OCI-LY7 (cell line): ENCODE results near the gene EIF4E1B. TPM values are rescaled to one million over a fixed set of nuclear protein-coding genes. Genes with fewer than 3 reads are reported as not detected.

ENCODE experiments used
- BruUV-seq: library from RNA; stranded (reverse); fragments of 400-500 nt; replicated peaks from 2 replicates; lab custom pipeline; 2021; lab: Mats Ljungman, UMichigan
- CTCF ChIA-PET: fragments of 300-600 bp; sonication (Branson Sonifier 250); formaldehyde crosslinking; loops from one replicate; lab custom pipeline; 2022; ENCODE audit warnings: antibody characterized with exemption; ENCODE audit not compliant: unreplicated experiment; lab: Charles Lee
- POLR2A ChIA-PET: fragments of 300-600 bp; sonication (Branson Sonifier 250); formaldehyde crosslinking; loops from one replicate; lab custom pipeline; 2022; ENCODE audit warnings: antibody characterized with exemption; lab: Charles Lee
- DNase-seq: peaks from one replicate; pipeline ENCODE4 v3.0.0-alpha.2; 2015; ENCODE audit warnings: low spot score
- H2AFZ ChIP-seq: fragments of 200-600 bp; sonication (generic), shearing (Covaris generic); 2 replicates; pipeline ENCODE4 v1.6.1; 2014; ENCODE audit warnings: mild to moderate bottlenecking, antibody characterized with exemption, low read length, moderate library complexity
- H3K27ac ChIP-seq: fragments of 200-600 bp; sonication (generic); 2 replicates; pipeline ENCODE4 v1.5.1; 2014; ENCODE audit warnings: mixed run types, low read depth, mild to moderate bottlenecking, moderate library complexity, low read length, inconsistent platforms; ENCODE audit not compliant: poor library complexity, severe bottlenecking
- H3K36me3 ChIP-seq: fragments of 200-600 bp; sonication (generic); 2 replicates; pipeline ENCODE4 v1.6.1; 2014; ENCODE audit warnings: mild to moderate bottlenecking, antibody characterized with exemption, low read length, moderate library complexity, mixed read lengths; ENCODE audit not compliant: insufficient read depth
- H3K4me1 ChIP-seq: fragments of 200-600 bp; sonication (generic); 2 replicates; pipeline ENCODE4 v1.5.1; 2014; ENCODE audit warnings: mild to moderate bottlenecking, low read length; ENCODE audit not compliant: insufficient read depth, poor library complexity, severe bottlenecking
- H3K4me2 ChIP-seq: fragments of 200-600 bp; sonication (generic); 2 replicates; pipeline ENCODE4 v1.6.1; 2014; ENCODE audit warnings: mild to moderate bottlenecking, low read length
- H3K4me3 ChIP-seq: fragments of 200-600 bp; sonication (generic); 2 replicates; pipeline ENCODE4 v1.5.1; 2014; ENCODE audit warnings: mild to moderate bottlenecking, low read depth, low read length; ENCODE audit not compliant: poor library complexity, severe bottlenecking
- H3K79me2 ChIP-seq: fragments of 200-600 bp; sonication (generic); 2 replicates; pipeline ENCODE4 v1.6.1; 2016; ENCODE audit warnings: low read depth, mild to moderate bottlenecking, low read length, moderate library complexity, mixed read lengths; ENCODE audit not compliant: insufficient read depth
- H3K9me2 ChIP-seq: fragments of 200-600 bp; sonication (generic); 2 replicates; pipeline ENCODE4 v1.6.1; 2016; ENCODE audit warnings: mild to moderate bottlenecking, low read length, mixed read lengths; ENCODE audit not compliant: insufficient read depth
- H3K9me3 ChIP-seq: fragments of 200-600 bp; sonication (generic); 2 replicates; pipeline ENCODE4 v1.6.1; 2014; ENCODE audit warnings: mild to moderate bottlenecking, mixed run types, low read length, mixed read lengths
- H4K20me1 ChIP-seq: fragments of 200-600 bp; sonication (generic); 2 replicates; pipeline ENCODE4 v1.6.1; 2014; ENCODE audit warnings: mild to moderate bottlenecking, antibody characterized with exemption, low read length, moderate library complexity, mixed read lengths; ENCODE audit not compliant: insufficient read depth
- CTCF ChIP-seq: fragments of 200-600 bp; sonication (generic); conservative IDR thresholded peaks from 2 replicates; pipeline ENCODE4 v1.5.1; 2014; ENCODE audit warnings: mild to moderate bottlenecking, antibody characterized with exemption, low read length, moderate library complexity, mixed read lengths
- EZH2phosphoT487 ChIP-seq: fragments of 200-600 bp; sonication (generic); IDR thresholded peaks from 2 replicates; pipeline ENCODE4 v1.6.1; 2018; ENCODE audit warnings: low read depth, borderline replicate concordance, mild to moderate bottlenecking, mixed run types, antibody characterized with exemption, low read length, moderate library complexity, mixed read lengths
- intact Hi-C: fragments of 100-400 bp; cut with micrococcal nuclease; formaldehyde crosslinking; loops from one replicate; pipeline ENCODE4 v1.10.0; 2022; ENCODE audit not compliant: unreplicated experiment
- total RNA-seq, 2 experiments: library from RNA; depleted of rRNA in 1 of 2; stranded (reverse); fragments of >200 nt in 1 of 2; shearing (Covaris generic) in 1 of 2; gene quantifications; 2 replicates each; pipeline ENCODE4 v1.2.3, GENCODE V29; 2014 to 2022

EIF4E1B gene
- total RNA-seq, 2 experiments from 2014 or later = 0.16 to 2.4 TPM

- H3K4me1 ChIP-seq = no peaks in the 10 kb centered on the region
- H3K27ac ChIP-seq = no peak overlapping the region
- intact Hi-C loops = no loop called here
- H4K20me1 ChIP-seq = no peaks in the 10 kb centered on the region
- no peaks in the 10 kb centered on the region for H3K9me2 ChIP-seq
- H3K36me3 ChIP-seq = no peaks in the 10 kb centered on the region
- H2AFZ ChIP-seq = no peak overlapping the region
- BruUV-seq = no TSS peak
- H3K9me3 ChIP-seq = no peaks in the 10 kb centered on the region
- no peak for DNase-seq
- TF ChIP-seq EZH2phosphoT487 (no peak), CTCF (no peak)
- H3K4me2 ChIP-seq = no peak overlapping the region
- H3K79me2 ChIP-seq = no peaks in the 10 kb centered on the region
- no peak overlapping the region for H3K4me3 ChIP-seq
- ChIA-PET POLR2A (no interaction called here), CTCF (no interaction called here)
Observed at GRCh38 chr5:176678584-176678983, 48.1 kb downstream of the EIF4E1B start.

GRCh38 chr5:176679365-176680225 lies 49.1 kb downstream of the EIF4E1B start:
- no TSS peak for BruUV-seq
- Histone ChIP-seq H3K9me2 (no peaks in the 10 kb centered on the region), H3K27ac (no peak overlapping the region), H3K4me1 (no peaks in the 10 kb centered on the region), H3K36me3 (no peaks in the 10 kb centered on the region), H3K4me2 (no peak overlapping the region), H3K4me3 (no peak overlapping the region), H3K79me2 (no peaks in the 10 kb centered on the region), H2AFZ (no peak overlapping the region), H4K20me1 (no peaks in the 10 kb centered on the region), H3K9me3 (no peaks in the 10 kb centered on the region)
- DNase-seq = no peak
- TF ChIP-seq EZH2phosphoT487 (no peak), CTCF (no peak)
- CTCF ChIA-PET = interaction anchor here (0.7 kb wide), 1 partner anchor 139 kb away, joined by 3 read pairs; no protein-coding TSS in a partner anchor
- intact Hi-C loops = no loop called here
- POLR2A ChIA-PET = no interaction called here

GRCh38 chr5:176680226-176680563 lies 49.7 kb downstream of the EIF4E1B start:
- H3K36me3 ChIP-seq = no peaks in the 10 kb centered on the region
- intact Hi-C loops = no loop called here
- no peaks in the 10 kb centered on the region for H3K4me1 ChIP-seq
- H3K27ac ChIP-seq = no peak overlapping the region
- BruUV-seq = no TSS peak
- ChIA-PET POLR2A (no interaction called here), CTCF (no interaction called here)
- no peaks in the 10 kb centered on the region for H4K20me1 ChIP-seq
- H2AFZ ChIP-seq = no peak overlapping the region
- no peak for DNase-seq
- H3K4me3 ChIP-seq = no peak overlapping the region
- H3K9me2 ChIP-seq = no peaks in the 10 kb centered on the region
- 0 out of 2 replicates have a peak, but pooled peaks cover under 1% of the 10 kb centered on the region for H3K9me3 ChIP-seq
- no peak for TF ChIP-seq CTCF
- no peak for TF ChIP-seq EZH2phosphoT487
- H3K4me2 ChIP-seq = no peak overlapping the region
- H3K79me2 ChIP-seq = no peaks in the 10 kb centered on the region
